Nephron (organoid): ENCODE data around the gene PTPDC1.

Experiments used
- H3K27ac Mint-ChIP-seq, 3 experiments: 2 replicates each; pipeline ENCODE4 v1.8.0; 2020; ENCODE audit warnings: mixed read lengths in 3 of 3, mild to moderate bottlenecking in 2 of 3, moderate library complexity in 1 of 3
- H3K27me3 Mint-ChIP-seq: 2 replicates; pipeline ENCODE4 v1.8.0; 2021; ENCODE audit warnings: low read depth, mild to moderate bottlenecking, moderate library complexity, mixed read lengths
- H3K36me3 Mint-ChIP-seq: 2 replicates; pipeline ENCODE4 v1.8.0; 2020; ENCODE audit warnings: low read depth, mixed read lengths
- H3K4me1 Mint-ChIP-seq: 2 replicates; pipeline ENCODE4 v1.8.0; 2020; ENCODE audit warnings: mixed read lengths
- H3K4me3 Mint-ChIP-seq, 3 experiments: 2 replicates each; pipeline ENCODE4 v1.8.0; 2020; ENCODE audit warnings: mild to moderate bottlenecking in 3 of 3, mixed read lengths in 3 of 3, moderate library complexity in 2 of 3
- H3K9me3 Mint-ChIP-seq: 2 replicates; pipeline ENCODE4 v1.8.0; 2020; ENCODE audit warnings: mixed read lengths
- TF ChIP-seq, protein P1 (sequence below), 3 experiments: fragments of 200-600 bp; sonication (generic); IDR thresholded peaks; one replicate each; pipeline ENCODE4 v1.5.0; 2021; ENCODE audit warnings: antibody characterized with exemption in 3 of 3; ENCODE audit not compliant: unreplicated experiment in 3 of 3

The PTPDC1 gene

GRCh38 chr9:94056442-94056974 lies 27.8 kb upstream of the PTPDC1 start:
- no peaks in the 10 kb centered on the region for H3K4me1 Mint-ChIP-seq
- TF ChIP-seq, protein P1, sequence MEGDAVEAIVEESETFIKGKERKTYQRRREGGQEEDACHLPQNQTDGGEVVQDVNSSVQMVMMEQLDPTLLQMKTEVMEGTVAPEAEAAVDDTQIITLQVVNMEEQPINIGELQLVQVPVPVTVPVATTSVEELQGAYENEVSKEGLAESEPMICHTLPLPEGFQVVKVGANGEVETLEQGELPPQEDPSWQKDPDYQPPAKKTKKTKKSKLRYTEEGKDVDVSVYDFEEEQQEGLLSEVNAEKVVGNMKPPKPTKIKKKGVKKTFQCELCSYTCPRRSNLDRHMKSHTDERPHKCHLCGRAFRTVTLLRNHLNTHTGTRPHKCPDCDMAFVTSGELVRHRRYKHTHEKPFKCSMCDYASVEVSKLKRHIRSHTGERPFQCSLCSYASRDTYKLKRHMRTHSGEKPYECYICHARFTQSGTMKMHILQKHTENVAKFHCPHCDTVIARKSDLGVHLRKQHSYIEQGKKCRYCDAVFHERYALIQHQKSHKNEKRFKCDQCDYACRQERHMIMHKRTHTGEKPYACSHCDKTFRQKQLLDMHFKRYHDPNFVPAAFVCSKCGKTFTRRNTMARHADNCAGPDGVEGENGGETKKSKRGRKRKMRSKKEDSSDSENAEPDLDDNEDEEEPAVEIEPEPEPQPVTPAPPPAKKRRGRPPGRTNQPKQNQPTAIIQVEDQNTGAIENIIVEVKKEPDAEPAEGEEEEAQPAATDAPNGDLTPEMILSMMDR (IDR thresholded peaks at IDR 0.05; ENCODE audit: unreplicated experiment in 3 of 3) = no peak
- peaks cover 13% of the 10 kb centered on the region for H3K9me3 Mint-ChIP-seq
- peaks cover 19% of the 10 kb centered on the region for H3K36me3 Mint-ChIP-seq
- H3K4me3 Mint-ChIP-seq = no peak overlapping the region
- H3K27ac Mint-ChIP-seq = no peak overlapping the region
- H3K27me3 Mint-ChIP-seq = no peaks in the 10 kb centered on the region

- H3K27ac Mint-ChIP-seq = no peak overlapping the region
- no peak overlapping the region for H3K4me3 Mint-ChIP-seq
- TF ChIP-seq, protein P1 (IDR thresholded peaks at IDR 0.05; ENCODE audit: unreplicated experiment in 3 of 3) = no peak
- H3K27me3 Mint-ChIP-seq = no peaks in the 10 kb centered on the region
- H3K4me1 Mint-ChIP-seq = no peaks in the 10 kb centered on the region
- peaks cover 9% of the 10 kb centered on the region for H3K9me3 Mint-ChIP-seq
- peaks cover 19% of the 10 kb centered on the region for H3K36me3 Mint-ChIP-seq
These were observed 26.3 kb upstream of the PTPDC1 start for GRCh38 chr9:94057918-94058317.

DNA sequence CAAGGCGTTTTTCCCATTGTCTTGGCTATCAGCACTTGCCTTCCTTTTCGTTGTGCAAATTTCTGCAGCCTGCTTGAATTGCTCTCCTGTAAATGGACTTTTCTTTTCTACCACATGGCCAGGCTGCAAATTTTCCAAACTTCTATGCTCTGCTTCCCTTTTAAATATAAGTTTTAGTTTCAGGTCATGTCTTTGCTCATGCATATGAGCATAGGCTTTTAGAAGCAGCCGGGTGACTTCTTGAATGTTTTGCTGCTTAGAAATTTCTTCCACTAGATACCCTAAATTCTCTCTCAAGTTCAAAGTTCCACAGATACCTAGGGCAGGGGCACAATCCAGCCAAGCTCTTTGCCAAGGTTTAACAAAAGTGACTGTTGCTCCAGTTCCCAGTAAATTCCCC lies 22.4 kb upstream of the PTPDC1 start:
- TF ChIP-seq, protein P1 (IDR thresholded peaks at IDR 0.05; ENCODE audit: unreplicated experiment in 3 of 3) = no peak

GRCh38 chr9:94065535-94065961 lies 18.7 kb upstream of the PTPDC1 start:
- peak overlapping the region in 1 of 3 experiments; percentile 1 for H3K27ac Mint-ChIP-seq
- no peak overlapping the region for H3K4me3 Mint-ChIP-seq
- no peaks in the 10 kb centered on the region for H3K4me1 Mint-ChIP-seq
- peaks cover 33% of the 10 kb centered on the region for H3K36me3 Mint-ChIP-seq
- no peaks in the 10 kb centered on the region for H3K27me3 Mint-ChIP-seq
- peaks cover 6% of the 10 kb centered on the region for H3K9me3 Mint-ChIP-seq
- TF ChIP-seq, protein P1 (IDR thresholded peaks at IDR 0.05; ENCODE audit: unreplicated experiment in 3 of 3) = peak; percentile 69 to 81 (median 73)

More for the DNA sequence above, 22.4 kb upstream of the PTPDC1 start:
- Mint-ChIP-seq H3K4me1 (no peaks in the 10 kb centered on the region), H3K27me3 (no peaks in the 10 kb centered on the region), H3K4me3 (no peak overlapping the region), H3K27ac (no peak overlapping the region), H3K36me3 (peaks cover 22% of the 10 kb centered on the region), H3K9me3 (peaks cover 8% of the 10 kb centered on the region)

- Mint-ChIP-seq H3K4me3 (no peak overlapping the region), H3K27me3 (no peaks in the 10 kb centered on the region), H3K4me1 (no peaks in the 10 kb centered on the region), H3K9me3 (peaks cover 12% of the 10 kb centered on the region), H3K27ac (no peak overlapping the region), H3K36me3 (peaks cover 51% of the 10 kb centered on the region)
- TF ChIP-seq, protein P1 (IDR thresholded peaks at IDR 0.05; ENCODE audit: unreplicated experiment in 3 of 3) = no peak
These were observed 16.0 kb upstream of the PTPDC1 start for GRCh38 chr9:94068257-94068656.

DNA sequence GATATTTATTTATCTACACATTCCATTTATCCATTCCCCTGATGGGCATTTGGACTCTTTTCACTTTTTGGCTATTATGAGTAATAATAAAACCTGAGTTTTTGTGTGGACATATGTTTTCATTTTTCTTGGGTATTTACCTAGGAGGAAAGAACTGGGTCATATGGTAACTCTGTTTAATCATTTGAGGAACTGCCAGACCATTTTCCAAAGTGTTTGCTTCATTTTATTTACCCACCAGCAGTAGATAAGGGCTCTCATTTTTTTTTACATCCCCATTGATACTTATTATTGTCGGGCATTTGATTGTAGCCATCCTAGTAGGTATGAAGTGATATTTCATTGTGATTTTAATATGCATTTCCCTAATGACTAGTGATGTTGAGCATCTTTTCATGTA lies 7.7 kb upstream of the PTPDC1 start:
- Mint-ChIP-seq H3K27me3 (no peaks in the 10 kb centered on the region), H3K4me1 (peaks cover 3% of the 10 kb centered on the region), H3K36me3 (peaks cover 65% of the 10 kb centered on the region), H3K4me3 (no peak overlapping the region), H3K9me3 (peaks cover 6% of the 10 kb centered on the region), H3K27ac (no peak overlapping the region)
- TF ChIP-seq, protein P1 (IDR thresholded peaks at IDR 0.05; ENCODE audit: unreplicated experiment in 3 of 3) = no peak
